ENCODE results near the gene GOLGA6L10. TPM values are rescaled to one million over a fixed set of nuclear protein-coding genes. Genes with fewer than 3 reads are reported as not detected.
"Not testable (repeated sequence)": the region's sequence is repeated elsewhere in the genome, so short reads cannot be mapped to it uniquely, and the experiment has no call there.

GOLGA6L10 gene
- total RNA-seq, 4 donors from 2014 or later = 0.60 to 4.5 (median 2.0) TPM

GRCh38 chr15:82327372-82327771 is 21.9 kb downstream of the GOLGA6L10 start:
- H3K27me3 ChIP-seq; H3K9me3 ChIP-seq; H3K4me1 ChIP-seq; H3K27ac ChIP-seq; DNase-seq (ENCODE audit: low spot score in 2 of 2); H3K36me3 ChIP-seq; H3K4me3 ChIP-seq: not testable (repeated sequence)
- no CpG with 5 or more reads among the region's 10 CpGs for WGBS

DNA sequence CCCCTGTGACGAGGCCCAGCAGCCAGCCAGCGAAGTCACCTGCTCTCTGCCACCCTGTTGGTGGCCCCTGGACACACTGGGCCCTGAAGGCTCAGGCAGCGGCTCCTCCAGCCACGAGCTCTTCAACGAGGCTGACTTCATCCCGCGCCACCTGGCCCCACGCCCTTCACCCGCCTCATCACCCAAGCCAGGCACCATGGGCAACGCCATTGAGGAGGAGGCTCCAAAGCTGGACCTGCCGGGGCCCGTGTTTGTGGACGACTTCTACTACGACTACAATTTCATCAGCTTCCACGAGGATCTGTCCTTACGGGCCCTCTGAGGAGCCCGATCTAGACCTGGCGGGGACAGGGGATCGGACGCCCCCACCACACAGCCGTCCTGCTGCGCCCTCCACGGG is 22.4 kb downstream of the GOLGA6L10 start:
- not testable (repeated sequence) for H3K4me3 ChIP-seq, H3K9me3 ChIP-seq, H3K36me3 ChIP-seq, H3K27me3 ChIP-seq, H3K27ac ChIP-seq, H3K4me1 ChIP-seq
- peak in 1 of 2 donors; percentile 56 for DNase-seq (ENCODE audit: low spot score in 2 of 2)
- WGBS = 81% methylated on average over 5 of the region's 23 CpGs

DNA sequence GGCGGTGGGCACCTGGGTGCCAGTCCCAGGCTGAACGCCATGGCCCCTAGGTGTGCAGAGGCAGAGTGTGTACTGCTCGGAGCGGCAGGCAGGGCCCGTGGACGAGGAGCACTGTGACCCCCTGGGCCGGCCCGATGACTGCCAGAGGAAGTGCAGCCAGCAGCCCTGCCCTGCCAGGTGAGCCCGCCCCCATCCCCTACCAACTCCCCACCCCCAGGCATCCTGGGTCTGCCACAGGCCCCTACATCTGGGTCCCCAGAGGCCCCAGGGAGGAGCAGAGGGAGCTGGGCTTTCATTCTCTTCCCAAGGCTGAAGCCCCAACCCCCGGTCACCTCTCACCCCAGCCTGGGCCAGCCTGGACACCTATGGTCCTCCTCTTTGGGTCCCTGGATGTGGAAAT is 23.6 kb downstream of the GOLGA6L10 start:
- DNase-seq (ENCODE audit: low spot score in 2 of 2) = peak in 1 of 2 donors; percentile 52
- H3K4me1 ChIP-seq, H3K4me3 ChIP-seq, H3K36me3 ChIP-seq, H3K27ac ChIP-seq, H3K27me3 ChIP-seq, H3K9me3 ChIP-seq: not testable (repeated sequence)
- WGBS = no CpG with 5 or more reads among the region's 10 CpGs

GRCh38 chr15:82324831-82325230 is 24.4 kb downstream of the GOLGA6L10 start:
- not testable (repeated sequence) for H3K4me3 ChIP-seq, H3K27me3 ChIP-seq, H3K9me3 ChIP-seq, H3K27ac ChIP-seq, H3K36me3 ChIP-seq, H3K4me1 ChIP-seq
- WGBS = 75% methylated on average over 5 of the region's 6 CpGs
- peak in 1 of 2 donors; percentile 15 for DNase-seq (ENCODE audit: low spot score in 2 of 2)

DNA sequence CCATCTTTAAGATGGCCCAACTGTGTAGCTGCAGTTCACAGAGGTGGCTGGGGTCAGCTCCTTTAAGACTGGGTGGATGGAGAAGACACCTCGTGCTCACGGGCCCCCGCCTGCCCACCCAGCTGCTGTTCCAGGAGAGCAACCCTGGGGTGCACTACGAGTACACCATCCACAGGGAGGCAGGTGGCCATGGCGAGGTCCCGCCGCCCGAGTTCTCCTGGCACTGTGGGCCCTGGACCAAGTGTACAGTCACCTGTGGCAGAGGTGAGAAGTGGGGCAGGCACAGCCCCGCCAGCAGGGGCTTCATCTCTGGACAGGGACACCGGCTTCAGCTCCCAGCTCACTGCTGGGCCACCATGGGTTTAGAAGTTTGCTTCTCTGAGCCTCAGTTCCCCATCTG is 26.8 kb downstream of the GOLGA6L10 start:
- not testable (repeated sequence) for H3K27ac ChIP-seq, H3K27me3 ChIP-seq, H3K4me1 ChIP-seq, H3K4me3 ChIP-seq, H3K9me3 ChIP-seq, H3K36me3 ChIP-seq
- DNase-seq (ENCODE audit: low spot score in 2 of 2) = peak in 1 of 2 donors; percentile 5
- WGBS = no CpG with 5 or more reads among the region's 10 CpGs

DNA sequence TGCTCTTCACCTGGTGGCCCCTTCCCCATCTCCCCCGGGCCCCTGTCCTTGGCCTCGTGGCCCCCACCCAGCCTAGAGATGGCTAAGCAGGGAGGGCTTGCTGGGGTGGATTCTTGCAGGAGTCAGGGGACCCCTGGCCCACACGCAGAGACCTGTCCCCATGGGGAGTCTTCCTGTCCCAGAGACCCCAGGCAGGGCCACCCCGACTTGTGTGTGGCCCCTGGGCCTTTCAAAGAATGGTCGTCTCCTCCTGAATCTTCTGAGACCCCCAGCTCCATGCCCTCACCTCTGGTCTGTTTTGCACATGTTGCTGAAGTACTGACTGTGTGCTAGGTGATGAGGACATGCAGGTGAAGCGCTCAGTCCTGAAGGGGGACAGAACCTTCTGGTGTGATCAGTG is 28.4 kb downstream of the GOLGA6L10 start:
- not testable (repeated sequence) for H3K27me3 ChIP-seq, H3K4me1 ChIP-seq, H3K36me3 ChIP-seq, H3K9me3 ChIP-seq, H3K27ac ChIP-seq, H3K4me3 ChIP-seq
- DNase-seq (ENCODE audit: low spot score in 2 of 2) = peak in 1 of 2 donors; percentile 17
- no CpG with 5 or more reads among the region's 6 CpGs for WGBS

GRCh38 chr15:82319522-82320278 is 29.6 kb downstream of the GOLGA6L10 start:
- DNase-seq (ENCODE audit: low spot score in 2 of 2) = peak in 1 of 2 donors; percentile 50
- H3K36me3 ChIP-seq, H3K27me3 ChIP-seq, H3K4me1 ChIP-seq, H3K9me3 ChIP-seq, H3K27ac ChIP-seq, H3K4me3 ChIP-seq: not testable (repeated sequence)
- 74% methylated on average over 6 of the region's 19 CpGs for WGBS

DNA sequence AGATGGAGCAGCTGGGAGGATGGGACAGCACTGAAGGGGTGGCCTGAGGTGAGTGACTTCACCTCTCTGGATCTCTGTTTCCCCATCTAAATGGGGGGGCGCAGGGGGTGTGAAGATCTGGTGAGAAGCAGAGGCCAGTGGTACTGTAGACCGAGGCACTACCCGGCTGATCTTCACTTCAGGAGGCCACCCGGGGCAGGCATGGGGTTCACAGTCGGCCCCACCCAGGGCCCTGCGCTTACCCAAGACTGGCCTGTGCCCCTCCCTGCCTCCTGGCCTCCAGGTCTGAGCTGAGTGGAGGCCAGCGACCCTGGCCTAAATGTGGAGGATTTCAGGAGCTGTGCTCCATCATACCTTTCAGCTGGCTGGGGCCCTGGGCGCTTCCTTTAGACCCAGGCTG is 31.0 kb downstream of the GOLGA6L10 start:
- not testable (repeated sequence) for H3K9me3 ChIP-seq
- WGBS = 90% methylated on average over 4 of the region's 8 CpGs
- DNase-seq (ENCODE audit: low spot score in 2 of 2) = peak in 1 of 2 donors; percentile 42

GRCh38 chr15:82317516-82317915 is 31.8 kb downstream of the GOLGA6L10 start:
- not testable (repeated sequence) for H3K9me3 ChIP-seq, H3K4me3 ChIP-seq, H3K27me3 ChIP-seq, H3K27ac ChIP-seq, H3K36me3 ChIP-seq, H3K4me1 ChIP-seq
- no CpG with 5 or more reads among the region's 7 CpGs for WGBS
- DNase-seq (ENCODE audit: low spot score in 2 of 2) = peak in 1 of 2 donors; percentile 56

More for the DNA sequence above, 31.0 kb downstream of the GOLGA6L10 start:
- not testable (repeated sequence) for H3K36me3 ChIP-seq, H3K27ac ChIP-seq, H3K4me1 ChIP-seq, H3K27me3 ChIP-seq, H3K4me3 ChIP-seq

DNA sequence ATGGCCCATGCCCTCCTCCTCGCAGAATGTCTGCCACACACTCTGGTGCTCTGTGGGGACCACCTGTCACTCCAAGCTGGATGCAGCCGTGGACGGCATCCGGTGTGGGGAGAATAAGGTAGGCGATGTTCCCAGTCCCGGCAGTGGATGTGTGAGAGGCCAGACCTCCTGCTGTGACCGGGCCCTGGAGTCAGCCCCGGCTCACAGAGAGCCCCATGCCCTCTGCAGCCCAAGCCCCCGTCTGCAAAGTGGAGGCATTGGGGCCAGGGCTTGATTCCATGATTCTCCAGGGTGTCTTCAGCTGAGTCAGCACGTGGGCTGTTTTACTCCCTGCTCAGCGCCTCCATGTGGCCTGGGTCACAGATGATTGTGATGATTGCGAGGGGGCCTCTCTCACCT is 32.2 kb downstream of the GOLGA6L10 start:
- peak in 1 of 2 donors; percentile 34 for DNase-seq (ENCODE audit: low spot score in 2 of 2)
- Histone ChIP-seq H3K4me1 (no peaks in the 10 kb centered on the region), H3K4me3 (no peak overlapping the region), H3K36me3 (no peaks in the 10 kb centered on the region), H3K27ac (no peak overlapping the region), H3K9me3 (no peaks in the 10 kb centered on the region), H3K27me3 (no peaks in the 10 kb centered on the region)
- TF ChIP-seq POLR2A (IDR thresholded peaks at IDR 0.05) (no peak), POLR2AphosphoS5 (IDR thresholded peaks at IDR 0.05) (no peak)
- WGBS = 75% methylated on average over 4 of the region's 12 CpGs

DNA sequence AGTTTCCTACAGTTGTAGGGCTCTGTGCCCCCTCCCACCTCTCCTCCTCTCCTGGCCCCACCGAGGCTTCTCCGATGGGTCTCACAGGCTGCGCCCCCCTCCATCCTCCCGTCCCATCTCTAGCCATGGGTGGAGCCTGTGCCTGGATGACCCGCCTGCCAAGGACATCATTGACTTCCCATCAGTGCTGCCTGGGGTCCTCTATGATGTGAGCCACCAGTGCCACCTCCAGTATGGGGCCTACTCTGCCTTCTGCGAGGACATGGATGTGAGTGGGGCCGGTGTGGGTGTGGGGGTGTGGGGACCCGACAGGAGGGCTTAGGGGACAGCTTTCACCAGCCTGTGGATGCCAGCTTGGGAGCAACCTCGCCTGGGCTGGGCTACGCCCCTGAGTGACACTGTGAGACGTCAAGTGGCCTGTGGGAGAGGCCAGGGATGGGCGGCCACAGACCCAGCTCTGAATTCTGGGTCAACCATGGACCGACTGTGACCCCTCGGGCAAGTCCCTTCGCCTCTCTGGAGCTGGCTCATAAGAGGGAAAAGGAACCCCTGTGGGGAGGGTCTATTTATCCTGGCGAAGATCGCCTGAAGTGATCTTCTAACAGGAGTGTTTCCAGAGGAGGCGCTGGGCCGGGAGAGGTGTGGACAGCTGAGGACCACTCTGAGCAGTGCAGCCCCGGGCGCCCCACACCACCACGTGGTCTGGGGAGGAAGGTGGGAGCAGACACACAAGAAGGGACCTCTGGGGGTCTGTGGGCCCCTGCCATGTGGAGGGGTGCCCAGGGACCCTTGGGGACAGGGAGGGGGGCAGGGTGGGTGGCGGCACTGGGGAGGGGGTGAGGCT is 32.8 kb downstream of the GOLGA6L10 start:
- not testable (repeated sequence) for H3K27ac ChIP-seq, H3K4me3 ChIP-seq, H3K4me1 ChIP-seq, H3K36me3 ChIP-seq, H3K27me3 ChIP-seq, H3K9me3 ChIP-seq
- WGBS = 93% methylated on average over 8 of the region's 23 CpGs
- peak in 1 of 2 donors; percentile 47 for DNase-seq (ENCODE audit: low spot score in 2 of 2)

Measured in suprapubic skin (tissue), 4 donors.